ENCODE measurements around the gene XRN2. TPM values are rescaled to one million over a fixed set of nuclear protein-coding genes. Genes with fewer than 3 reads are reported as not detected.

XRN2 gene
- total RNA-seq, 1 donor: 97.1 TPM

GRCh38 chr20:21380711-21381110 is 77.6 kb downstream of the XRN2 start:
- DNase-seq (ENCODE audit: low read depth): peak; percentile 48
- no peak overlapping the region for H3K4me3 ChIP-seq (ENCODE audit: low read depth, low read length)
- TF ChIP-seq CTCF (IDR thresholded peaks at IDR 0.05; ENCODE audit: insufficient read depth, low read length): no peak

GRCh38 chr20:21381619-21382018 is 78.5 kb downstream of the XRN2 start:
- no peak for TF ChIP-seq CTCF (IDR thresholded peaks at IDR 0.05; ENCODE audit: insufficient read depth, low read length)
- DNase-seq (ENCODE audit: low read depth): no peak
- H3K4me3 ChIP-seq (ENCODE audit: low read depth, low read length): no peak overlapping the region

DNA sequence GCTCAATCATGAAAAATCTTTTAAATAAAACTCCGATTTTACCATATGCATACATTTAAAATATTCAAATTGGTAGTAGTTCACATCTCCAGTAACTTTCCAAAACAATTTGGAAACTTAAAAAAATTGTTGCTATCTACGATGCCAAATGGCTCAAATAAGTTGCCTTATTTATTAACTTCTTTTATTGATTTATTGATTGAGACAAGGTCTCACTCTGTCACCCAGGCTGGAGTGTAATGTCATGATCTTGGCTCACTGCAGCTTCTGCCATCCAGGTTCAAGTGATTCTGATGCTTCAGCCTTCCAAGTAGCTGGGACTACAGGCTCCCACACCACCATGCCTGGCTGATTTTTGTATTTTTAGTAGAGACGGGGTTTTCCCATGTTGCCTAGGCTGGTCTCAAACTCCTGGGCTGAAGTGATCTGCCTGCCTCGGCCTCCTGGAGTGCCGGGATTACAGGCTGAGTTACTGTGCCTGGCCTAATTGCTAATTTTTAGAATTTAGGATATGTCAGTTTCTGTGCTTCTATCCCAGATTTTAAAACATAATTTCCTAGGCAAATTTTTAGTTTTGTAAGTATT is 81.3 kb downstream of the XRN2 start:
- no peak for DNase-seq (ENCODE audit: low read depth)
- H3K4me3 ChIP-seq (ENCODE audit: low read depth, low read length): no peak overlapping the region
- TF ChIP-seq CTCF (IDR thresholded peaks at IDR 0.05; ENCODE audit: insufficient read depth, low read length): no peak

DNA sequence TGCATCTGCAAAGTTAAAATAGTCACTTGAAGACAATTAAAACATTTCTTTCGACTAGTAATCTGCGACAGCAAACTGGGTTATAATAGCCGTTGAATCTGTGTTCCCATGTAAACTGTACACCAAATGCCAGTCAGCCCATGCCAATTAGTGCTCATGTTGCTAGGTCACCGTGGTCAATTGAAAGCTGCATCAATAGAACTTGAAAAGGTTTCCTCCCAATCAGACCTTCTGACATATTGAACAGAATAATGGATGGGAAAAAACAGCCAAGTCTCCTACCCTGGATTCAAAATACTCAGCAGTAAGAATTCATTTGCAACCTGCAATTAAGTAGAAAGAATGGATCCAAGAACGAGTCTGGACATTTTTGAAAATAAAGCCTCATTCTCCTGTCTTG is 83.0 kb downstream of the XRN2 start:
- H3K4me3 ChIP-seq (ENCODE audit: low read depth, low read length): no peak overlapping the region
- TF ChIP-seq CTCF (IDR thresholded peaks at IDR 0.05; ENCODE audit: insufficient read depth, low read length): no peak
- no peak for DNase-seq (ENCODE audit: low read depth)

DNA sequence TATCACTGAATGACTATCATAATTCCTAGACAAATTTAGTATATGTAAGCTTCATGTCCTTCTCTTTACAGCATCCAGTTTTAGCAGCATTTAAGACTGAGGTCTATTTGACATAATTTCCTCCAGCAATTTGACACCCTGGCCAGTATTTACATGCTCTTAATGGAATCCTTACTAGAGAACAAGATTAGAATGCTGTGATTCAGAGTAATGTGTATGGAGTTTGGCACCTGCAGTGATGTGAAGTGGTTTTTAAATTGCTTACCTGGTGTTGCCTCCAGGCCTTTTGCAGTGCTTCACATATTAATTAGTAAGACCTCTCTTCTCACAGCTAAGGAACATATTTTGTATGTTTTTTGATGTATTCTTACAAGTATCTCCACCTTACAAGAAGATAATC is 84.4 kb downstream of the XRN2 start:
- no peak for TF ChIP-seq CTCF (IDR thresholded peaks at IDR 0.05; ENCODE audit: insufficient read depth, low read length)
- DNase-seq (ENCODE audit: low read depth): no peak
- H3K4me3 ChIP-seq (ENCODE audit: low read depth, low read length): no peak overlapping the region

- no peak for DNase-seq (ENCODE audit: low read depth)
- no peak overlapping the region for H3K4me3 ChIP-seq (ENCODE audit: low read depth, low read length)
- no peak for TF ChIP-seq CTCF (IDR thresholded peaks at IDR 0.05; ENCODE audit: insufficient read depth, low read length)
These were observed 85.4 kb downstream of the XRN2 start for GRCh38 chr20:21388566-21388965.

DNA sequence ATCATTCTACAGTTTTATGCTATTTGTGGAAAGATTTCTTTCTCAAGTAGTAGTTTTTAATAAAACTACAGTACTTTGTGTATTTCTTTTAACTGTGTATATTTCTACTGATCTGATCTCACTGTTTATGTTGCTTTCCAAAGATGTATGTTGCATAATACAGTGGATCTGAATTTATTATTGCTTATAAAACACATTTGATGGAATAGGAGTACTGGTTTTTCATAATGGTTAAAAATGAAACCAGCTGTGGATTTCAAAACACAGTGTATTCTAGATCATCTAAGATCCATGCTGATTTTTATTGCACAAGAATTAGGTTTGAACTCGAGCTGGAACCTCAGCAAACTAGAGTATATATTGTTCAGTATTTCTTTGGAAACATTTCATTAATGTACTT is 86.2 kb downstream of the XRN2 start:
- TF ChIP-seq CTCF (IDR thresholded peaks at IDR 0.05; ENCODE audit: insufficient read depth, low read length): no peak
- H3K4me3 ChIP-seq (ENCODE audit: low read depth, low read length): no peak overlapping the region
- no peak for DNase-seq (ENCODE audit: low read depth)
